Prostate gland (tissue), 2 donors: ENCODE measurements around the gene SLC27A1.

Experiments used
- CTCF ChIP-seq, 4 experiments: fragments of 200-600 bp in 2 of 4; fragments of 450-650 bp in 2 of 4; sonication (generic) in 2 of 4; IDR thresholded peaks; 1 replicate in 3 of 4; 2 replicates in 1 of 4; pipeline ENCODE4 v1.5.1; 2016 to 2019; ENCODE audit warnings: antibody characterized with exemption in 4 of 4, mild to moderate bottlenecking in 2 of 4, moderate library complexity in 2 of 4
- POLR2AphosphoS5 ChIP-seq: sonication (generic); formaldehyde crosslinking; IDR thresholded peaks from one replicate; pipeline ENCODE4 v1.6.1; 2017; ENCODE audit warnings: antibody characterized with exemption

- TF ChIP-seq CTCF (IDR thresholded peaks at IDR 0.05) (no peak), POLR2AphosphoS5 (no peak)
Measured at GRCh38 chr19:17522988-17523872, 52.9 kb downstream of the SLC27A1 start.
